ENCODE measurements around the gene MLYCD.
A peak's percentile ranks its signal among the peaks of the same experiment; 100 is the strongest.

The MLYCD gene

GRCh38 chr16:83898463-83899271 lies at the start of gene MLYCD:
Gene MLYCD, plus strand, starts transcription at chr16:83899115. Its CDS starts 30 bp downstream, at chr16:83899145.
- DNase-seq: peak; percentile 36

DNA sequence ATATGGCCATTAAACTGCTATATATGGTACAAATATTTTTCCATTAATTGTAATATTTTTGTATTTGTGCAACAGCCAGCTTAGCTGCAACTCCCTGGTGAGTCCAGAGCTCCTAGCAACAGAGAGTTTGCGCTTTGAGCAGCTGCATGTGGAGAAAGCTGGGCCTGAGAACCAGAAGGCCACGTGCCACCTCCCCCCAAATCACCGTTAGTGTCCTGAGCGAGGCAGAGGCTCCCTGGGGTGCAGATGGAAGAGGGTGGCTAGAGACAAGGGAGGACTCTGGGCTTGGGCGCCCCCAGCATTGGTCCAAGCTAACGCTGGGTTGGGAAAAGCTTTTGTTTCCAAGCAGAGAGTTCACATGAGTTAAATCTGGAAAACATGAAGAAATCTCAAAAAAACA lies 49.5 kb upstream of the MLYCD start:
- DNase-seq: no peak

GRCh38 chr16:83850947-83851346 lies 48.0 kb upstream of the MLYCD start:
- DNase-seq: no peak

DNA sequence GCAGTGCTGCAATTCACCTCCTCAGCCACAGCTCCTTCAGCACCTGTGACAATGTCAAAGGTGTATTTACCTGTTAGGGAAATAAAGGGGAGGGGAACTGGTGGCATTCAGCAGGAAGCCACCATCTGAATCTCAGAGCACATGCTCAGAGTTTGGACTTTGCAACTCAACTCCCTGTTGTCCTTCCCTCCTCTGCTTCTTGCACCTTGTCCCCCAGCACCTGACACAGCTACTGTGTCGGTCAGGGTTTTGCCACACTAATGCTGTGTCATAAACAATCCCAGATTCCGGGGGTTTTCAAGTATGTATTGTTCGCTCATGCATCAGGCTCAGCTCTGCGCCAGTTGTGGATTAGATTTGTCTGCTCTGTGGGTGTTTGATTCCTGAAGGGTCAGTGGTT lies 47.4 kb upstream of the MLYCD start:
- DNase-seq: no peak

DNA sequence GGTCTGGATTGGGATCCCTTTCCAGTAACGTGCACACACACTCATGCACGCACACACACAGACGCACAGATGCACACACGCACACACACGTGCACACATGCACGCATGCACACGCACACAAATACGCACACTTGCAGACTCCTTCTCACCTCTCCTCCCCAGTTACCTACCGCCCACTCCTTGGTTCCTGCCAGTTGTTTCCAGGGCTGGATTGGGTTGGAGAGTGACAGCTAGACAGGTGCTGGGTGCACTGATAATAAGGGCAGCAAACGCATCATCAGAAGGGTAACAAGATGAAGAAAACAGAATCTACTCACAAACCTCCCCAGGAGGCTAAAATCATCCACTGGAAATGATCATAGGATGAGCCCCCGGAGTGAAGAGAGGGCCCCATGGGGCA lies 46.1 kb upstream of the MLYCD start:
- DNase-seq: no peak

DNA sequence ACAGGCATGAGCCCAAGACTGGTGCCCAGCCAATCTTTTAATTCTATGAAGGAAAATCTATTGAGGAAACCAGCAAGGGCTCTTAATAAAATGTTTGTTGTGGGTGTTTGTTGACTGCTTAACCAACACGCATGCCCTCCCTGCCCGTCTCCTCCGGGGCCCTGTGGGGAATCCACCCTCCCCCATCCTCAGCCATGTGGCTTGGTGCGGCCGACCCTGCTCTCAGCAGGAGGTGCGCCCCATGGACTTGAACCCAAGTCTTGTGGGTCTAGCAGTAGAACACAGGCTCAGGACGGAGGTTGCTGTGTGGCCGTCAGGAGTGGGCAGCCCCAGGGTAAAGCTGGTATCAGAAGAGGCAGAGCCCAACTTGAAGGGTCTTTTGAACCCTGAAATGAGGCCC lies 45.1 kb upstream of the MLYCD start:
- no peak for DNase-seq

GRCh38 chr16:83854420-83854819 lies 44.5 kb upstream of the MLYCD start:
- no peak for DNase-seq

- DNase-seq: no peak
Measured at GRCh38 chr16:83856792-83857191, 42.1 kb upstream of the MLYCD start.

GRCh38 chr16:83859265-83859664 lies 39.6 kb upstream of the MLYCD start:
- DNase-seq: no peak

DNA sequence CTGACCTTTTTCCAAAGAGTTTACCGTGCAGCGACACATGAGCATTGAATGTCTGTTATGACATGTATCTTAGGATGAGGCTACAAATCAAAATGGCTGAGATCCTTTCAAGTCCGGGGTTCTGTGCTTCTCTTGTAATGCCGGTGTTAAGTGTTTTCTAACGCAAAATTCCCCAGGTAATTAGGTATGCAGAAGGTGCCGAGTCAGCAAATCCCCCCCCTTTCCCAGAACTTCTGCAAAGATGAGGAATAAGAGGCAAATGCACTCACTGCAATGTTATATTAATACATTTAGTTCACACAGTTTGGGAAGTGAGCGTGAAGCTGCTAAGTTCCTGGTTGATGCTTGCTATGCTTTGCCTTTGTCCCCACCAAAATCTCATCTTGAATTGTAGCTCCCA lies 36.3 kb upstream of the MLYCD start:
- no peak for DNase-seq

DNA sequence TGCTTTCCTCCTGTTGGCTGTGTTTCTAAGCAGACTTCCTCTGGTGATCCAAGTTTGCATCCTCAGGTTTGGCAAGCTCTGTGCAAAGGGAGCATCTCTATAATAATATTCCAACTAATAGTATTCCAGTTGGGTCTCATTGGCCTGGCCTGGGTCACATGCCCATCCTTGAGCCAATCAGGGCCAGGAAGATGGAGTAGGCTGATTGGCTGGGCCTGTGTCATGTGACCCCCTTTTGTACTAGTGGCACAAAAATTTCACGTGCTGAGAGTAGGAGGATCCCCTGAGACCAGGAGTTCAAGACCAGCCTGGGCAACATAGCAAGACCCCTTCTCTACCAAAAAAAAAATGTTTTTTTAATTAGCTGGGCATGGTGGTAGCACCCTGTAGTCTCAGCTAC lies 35.2 kb upstream of the MLYCD start:
- no peak for DNase-seq

- no peak for DNase-seq
Measured at GRCh38 chr16:83870830-83871229, 28.1 kb upstream of the MLYCD start.

GRCh38 chr16:83878838-83879237 lies 20.1 kb upstream of the MLYCD start:
- no peak for DNase-seq

DNA sequence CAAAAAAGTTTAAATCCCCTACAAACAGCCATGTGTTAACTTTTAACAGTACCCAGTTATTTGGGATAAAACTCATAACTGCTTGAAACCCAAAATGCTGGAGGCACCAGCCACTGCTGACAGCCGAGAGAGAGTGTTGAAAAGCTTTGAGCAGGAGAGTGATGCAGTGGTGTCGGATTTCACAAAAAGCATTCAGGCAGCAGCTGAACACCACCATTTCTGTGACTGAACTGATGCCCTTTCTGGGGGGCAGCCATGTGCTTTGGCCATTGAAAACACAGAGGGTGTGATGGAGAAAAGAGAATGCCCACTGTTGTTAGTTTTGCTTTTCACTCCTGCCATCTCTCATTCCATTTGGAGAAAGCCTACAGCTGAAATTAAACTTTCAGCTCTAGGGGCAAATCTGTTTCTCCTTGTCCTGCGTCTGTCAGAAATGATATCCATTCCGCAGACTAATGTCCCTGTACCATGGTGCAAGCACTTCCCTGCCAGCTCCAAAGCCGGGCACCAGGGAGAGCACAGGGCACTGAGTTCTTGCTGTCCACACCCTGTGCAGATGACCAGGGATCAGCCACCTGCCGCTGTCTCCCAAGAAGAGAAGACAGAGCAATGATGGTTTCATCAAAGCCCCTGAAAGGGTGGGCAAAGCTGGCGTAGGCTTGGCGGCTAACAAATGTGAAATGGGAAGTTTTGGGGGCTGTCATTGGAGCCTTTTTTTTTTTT lies 16.6 kb upstream of the MLYCD start:
- no peak for DNase-seq

DNA sequence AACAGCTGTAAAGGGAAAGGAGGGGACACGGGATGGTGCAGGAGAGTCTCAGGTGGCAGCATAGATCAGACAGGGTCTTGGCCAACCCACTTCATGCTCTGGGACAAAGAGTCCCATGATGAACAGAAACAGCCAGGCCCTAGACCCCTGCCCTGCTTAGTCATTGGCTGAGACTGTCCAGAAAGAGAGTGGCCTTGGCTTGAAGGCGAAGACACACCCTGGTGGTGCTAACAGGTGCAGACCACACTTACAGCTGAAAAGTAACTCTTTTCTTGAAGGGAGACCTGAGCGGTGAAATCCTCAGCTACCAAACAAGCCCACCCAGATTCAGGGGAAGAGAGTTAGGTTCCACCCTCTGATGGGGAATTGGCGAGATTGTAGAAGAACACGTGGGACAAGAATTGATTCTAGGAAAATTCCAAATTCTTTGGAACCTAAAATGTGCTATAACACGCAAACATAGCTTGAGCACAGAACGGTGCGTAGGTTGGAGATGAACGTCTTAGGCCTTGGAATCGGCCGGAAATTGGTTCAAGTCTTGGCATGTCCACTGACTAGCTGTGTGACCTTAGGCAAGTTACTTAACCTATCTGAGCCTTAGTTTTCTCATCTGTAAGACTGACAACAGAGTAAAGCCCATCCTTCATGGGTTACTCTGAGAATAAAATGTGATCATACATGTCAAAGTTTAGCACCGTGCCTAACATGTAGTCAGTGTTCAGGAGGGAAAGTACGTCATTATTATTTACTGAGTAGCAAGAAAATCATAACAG lies 12.5 kb upstream of the MLYCD start:
- no peak for DNase-seq

DNA sequence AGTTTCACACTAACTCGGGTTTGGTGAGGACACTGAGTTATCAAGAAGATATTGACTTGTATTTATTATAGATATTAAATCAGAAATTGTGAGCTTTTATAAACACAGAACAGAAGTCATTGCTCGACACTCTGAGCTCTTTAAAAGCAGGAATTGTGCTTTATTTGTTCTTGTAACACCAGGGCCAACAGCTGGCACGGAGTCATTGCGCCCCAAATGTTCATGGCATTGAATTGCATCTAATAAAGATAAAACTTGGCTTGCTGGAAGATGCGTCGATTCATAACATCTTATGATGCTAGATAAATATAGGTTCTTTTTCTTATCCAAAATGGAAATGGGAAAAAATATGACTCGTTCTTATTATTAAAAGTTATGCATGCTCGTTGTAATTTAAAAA lies 11.8 kb upstream of the MLYCD start:
- DNase-seq: no peak

GRCh38 chr16:83887564-83887963 lies 11.4 kb upstream of the MLYCD start:
- DNase-seq: no peak

DNA sequence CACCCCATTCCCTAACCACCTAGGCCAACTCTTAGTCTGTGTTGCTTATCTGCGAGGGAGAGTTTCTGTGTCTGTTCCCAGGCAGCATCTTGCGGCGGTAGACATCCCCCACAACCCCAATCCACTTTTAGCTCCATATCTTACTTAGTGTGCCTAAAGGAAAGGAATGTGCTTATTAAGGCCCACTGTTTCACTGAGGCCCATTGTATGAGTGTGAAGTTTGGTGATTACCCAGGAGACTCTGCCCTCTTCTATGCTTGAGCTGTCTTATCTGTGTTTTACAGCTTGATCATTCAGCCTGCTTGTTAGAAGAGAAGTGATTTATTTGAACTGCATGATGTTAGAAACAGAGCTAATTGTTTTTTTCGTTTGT lies 10.3 kb upstream of the MLYCD start:
- DNase-seq: no peak

DNA sequence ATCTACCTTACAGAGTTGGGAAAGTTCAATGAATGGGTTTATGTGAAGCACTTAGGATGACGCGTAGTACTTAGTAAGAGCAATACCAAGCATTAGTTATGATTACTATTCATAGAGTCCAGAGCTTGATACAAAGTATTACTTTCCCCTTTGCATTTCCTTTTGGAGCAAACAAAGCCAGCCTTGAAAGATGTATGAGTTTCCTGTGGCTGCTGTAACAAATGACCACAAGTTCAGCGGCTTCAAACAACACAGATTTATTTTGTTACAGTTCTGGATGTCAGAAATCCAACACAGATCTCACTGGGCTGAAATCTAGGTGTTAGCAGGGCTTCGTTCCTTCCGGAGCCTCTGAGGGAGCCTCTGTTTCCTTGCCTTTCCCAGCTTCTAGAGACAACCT lies 8.6 kb upstream of the MLYCD start:
- DNase-seq: no peak

DNA sequence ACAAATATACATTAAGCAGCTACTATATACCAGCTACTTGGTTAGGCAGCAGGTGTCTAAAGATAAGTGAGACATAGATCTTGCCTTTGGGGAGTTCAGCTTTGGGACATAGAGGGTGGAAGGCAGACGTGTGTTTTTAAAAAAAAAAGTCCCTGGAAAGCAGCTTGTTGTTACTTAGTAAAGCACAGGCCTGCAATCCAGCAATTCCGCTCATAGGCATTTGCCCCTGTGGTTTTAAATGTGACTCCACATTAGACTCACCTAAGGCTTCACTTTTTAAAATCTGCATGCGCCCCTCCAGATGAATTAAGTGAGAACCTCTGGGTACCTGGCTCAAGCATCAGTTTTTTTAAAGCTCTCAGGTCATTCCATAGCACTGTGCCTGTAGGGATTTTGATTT lies 7.2 kb upstream of the MLYCD start:
- no peak for DNase-seq

DNA sequence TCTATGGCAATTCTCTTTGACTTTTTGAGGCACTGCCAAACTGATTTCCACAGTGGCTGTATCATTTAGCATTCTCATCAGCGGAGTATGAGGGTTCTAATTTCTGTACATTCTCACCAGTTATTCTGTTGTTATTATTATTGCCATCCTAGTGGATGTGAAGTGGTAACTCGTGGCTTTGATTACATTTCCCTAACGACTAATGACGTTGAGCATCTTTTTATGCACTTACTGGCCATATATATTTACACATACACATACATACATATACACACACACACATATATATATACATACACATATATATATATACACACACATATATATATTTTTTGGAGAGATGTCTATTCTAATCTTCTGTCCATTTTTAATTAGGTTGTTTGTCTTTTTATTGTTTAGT lies 3.7 kb upstream of the MLYCD start:
- DNase-seq: no peak

- no peak for DNase-seq
Measured at GRCh38 chr16:83895942-83896341, 3.0 kb upstream of the MLYCD start.

GRCh38 chr16:83899272-83899897 lies 470 bp downstream of the MLYCD start:
- no peak for DNase-seq
